8988T (cell line): Measurements from ENCODE around the gene FTO.

Experiments used
- DNase-seq: peaks from one replicate; pipeline ENCODE4 v3.0.0; 2011

The FTO gene

DNA sequence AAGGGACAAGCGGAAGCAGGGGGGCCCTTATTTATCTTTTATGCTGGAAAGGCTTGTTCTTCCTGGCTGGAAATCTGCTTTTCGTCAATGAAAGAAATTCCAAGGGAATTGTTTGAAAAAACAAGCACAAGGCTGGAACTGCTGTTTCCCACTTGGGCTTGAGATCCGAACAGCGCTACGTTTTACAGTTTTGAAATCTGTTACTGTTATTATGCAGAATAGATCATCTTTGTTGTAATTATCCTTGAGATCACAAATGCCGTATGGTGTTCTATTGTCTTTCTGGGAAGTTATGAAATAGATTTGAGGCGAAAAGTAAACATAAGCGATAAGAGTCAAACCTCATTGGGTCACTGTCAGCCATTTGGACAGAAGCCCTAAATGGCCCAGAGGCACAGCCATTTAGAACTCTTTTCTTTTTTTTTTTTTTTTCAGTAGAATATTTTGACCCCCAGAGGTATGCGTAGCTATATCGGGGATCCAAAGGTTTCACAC lies 359.4 kb downstream of the FTO start:
- no peak for DNase-seq

DNA sequence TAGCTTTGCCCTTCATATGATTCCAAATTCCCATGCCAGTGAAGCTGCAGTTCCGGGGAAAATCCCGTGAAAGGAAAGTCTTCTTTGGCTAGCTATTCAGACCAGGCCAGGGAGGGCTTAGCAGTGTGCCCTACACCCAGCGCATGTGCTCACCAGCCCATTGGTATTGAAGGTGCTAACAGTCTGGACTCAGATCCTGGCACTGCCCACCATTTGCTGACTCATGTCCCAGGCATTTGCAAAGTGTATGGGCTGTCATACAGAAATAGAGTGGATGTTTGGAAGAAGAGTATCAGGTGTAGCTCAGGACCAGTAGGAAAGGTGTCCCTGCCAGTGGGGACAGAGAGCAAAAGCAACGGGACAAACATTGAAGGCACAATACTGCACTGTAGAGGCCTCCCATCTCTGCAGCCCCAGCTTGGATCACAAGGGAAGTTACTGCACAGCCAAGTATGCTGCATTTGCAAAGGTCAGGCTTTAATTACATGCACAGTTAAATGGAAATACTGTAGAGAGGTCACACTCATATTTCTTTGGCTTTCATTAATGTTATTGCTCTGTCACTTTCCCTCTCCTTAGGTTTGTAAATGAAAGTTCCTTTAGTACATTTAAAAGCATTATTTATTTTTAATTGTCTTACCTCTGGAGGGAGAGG lies 362.6 kb downstream of the FTO start:
- peak; percentile 31 for DNase-seq

DNA sequence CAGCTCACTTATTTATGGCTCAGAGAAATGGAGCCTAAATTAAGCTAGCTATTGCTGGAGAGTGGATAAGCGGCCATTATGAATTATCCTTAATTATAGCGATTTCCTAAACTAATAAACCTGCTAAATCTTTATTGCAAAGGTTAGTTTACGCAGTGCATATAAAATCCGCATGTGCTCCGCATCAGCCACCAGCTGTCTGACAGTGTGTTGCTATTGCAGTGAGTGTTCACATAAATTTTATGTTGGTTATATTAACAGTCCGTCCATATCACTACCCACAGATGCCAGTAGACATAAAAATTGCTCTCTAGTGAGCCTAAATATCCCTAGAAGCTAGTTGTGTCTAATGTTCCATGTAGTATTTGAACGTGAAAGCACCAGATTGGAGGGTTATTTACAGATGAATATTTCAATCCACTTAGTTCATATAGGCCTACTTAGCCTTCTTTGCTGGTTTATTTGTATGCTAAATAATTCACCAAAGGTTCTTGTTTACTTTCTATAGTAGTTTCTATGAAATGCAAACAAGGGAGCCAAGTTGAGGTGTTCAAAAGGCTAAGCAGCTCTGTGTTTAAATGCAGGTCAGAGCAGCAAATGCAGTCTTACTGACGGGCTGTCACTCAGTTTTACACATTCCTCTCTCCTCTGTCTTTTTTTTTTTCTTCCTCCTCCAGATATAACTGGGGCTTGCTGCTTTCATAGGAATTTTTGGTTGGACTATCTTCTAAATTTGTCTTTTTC lies 363.5 kb downstream of the FTO start:
- no peak for DNase-seq

DNA sequence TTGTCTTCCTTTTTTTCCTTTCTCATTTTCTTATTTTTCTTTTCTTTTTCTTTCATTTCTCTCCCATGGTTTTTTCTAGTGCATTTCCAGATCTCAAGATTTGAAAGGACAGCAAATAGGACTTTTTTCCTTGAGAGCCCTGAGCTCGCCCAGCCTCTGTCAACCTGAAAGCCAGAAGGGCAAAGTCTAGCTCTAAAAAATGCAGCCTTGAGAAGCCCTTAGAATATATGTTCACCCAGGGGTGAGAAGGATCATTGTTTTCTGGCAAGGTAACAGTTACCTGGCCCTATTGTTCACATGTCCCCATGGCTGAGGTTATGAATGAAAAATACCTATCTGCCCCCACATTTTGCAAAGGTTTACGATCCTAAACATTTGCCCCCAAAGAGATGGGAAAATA lies 364.3 kb downstream of the FTO start:
- no peak for DNase-seq

DNA sequence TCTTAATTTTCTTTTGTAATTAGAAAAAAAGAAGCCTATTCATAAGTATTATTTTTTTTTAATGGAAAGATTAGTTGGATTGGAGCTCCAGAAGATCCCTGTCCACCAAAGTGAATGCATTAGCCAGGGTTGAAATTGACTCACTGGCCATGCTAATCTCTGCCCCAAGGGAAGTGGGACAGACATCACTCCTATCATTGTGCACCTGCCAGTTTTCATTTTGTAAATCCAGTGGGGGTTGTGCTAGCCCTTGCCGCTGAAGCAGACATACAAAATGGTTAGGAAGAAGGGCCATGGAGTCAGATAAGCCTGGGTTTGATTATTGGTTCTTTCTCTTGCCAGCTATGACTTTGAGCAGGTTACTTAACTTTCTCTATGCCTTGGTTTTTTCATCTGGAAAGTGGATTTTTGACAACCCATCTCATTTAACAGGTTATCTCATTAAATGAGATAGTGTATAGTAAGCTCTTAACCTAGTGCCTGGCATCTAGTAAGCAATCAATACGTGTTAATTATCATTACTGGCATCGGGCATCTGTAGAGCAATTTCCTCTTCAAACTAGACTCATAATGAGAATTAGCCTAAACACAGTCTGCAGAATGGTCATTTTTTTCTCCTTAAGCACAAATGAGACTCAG lies 365.8 kb downstream of the FTO start:
- no peak for DNase-seq

DNA sequence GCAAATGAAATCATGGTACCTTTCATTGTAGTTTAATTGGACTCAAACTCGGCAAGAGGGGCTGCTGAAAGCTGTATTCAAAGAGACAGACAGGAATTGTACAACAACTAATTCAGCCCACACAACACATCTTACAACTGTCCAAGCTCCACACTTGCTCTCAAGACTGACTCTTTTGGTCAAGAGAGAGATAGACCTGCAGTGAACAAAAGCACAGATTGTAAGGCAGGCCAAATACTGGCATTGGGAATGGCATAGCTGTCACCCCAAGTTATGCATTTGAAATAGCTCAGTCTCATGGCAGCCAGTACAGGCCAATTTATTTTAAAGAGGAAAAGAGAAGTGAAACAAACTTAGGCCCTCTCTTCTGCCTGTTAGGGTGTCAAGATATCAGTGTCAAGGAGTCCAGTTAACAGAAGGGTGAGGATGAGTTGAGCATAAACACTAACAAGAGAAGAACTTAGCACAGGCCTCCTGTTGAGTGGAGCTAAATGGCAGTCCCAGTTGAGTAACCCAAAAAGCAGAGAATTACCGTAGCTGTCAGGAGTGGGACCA lies 366.9 kb downstream of the FTO start:
- no peak for DNase-seq

DNA sequence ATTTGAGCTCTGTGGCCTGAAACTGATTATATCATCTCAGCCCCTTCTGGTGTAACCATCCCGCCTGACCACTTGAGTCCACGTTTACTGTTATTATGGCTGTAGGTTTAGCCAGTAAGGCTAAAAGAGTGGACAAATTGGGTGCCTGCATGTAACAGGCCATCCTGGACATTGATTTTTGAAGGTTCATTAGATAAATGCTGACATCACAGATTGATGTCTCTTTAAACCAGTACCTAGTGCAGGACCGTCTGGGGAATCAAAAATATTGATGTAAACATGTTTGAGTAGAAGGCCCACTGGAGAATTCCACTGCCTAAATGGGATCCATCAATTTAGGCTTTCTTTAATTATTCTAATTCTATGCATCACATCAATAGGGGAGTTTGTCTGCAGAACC lies 367.6 kb downstream of the FTO start:
- no peak for DNase-seq

DNA sequence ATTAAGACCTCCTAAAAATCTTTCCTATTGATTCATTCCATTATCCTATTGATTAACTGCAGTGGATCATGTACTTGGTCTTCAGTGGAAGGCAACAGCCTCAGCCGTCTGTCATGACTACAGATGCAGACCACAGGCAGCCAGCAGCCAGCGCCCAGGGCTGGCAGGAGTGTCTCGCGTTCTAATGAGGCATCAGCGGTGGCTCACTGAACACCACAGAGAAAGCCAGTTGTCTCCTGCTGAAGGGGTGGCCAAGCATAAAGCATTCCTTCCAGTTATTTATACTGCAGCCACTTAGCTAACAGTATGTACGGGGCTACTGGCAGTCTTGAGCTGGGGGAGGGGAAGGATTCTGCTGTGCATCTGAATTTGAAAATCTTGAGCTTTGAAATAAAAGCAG lies 368.3 kb downstream of the FTO start:
- no peak for DNase-seq

DNA sequence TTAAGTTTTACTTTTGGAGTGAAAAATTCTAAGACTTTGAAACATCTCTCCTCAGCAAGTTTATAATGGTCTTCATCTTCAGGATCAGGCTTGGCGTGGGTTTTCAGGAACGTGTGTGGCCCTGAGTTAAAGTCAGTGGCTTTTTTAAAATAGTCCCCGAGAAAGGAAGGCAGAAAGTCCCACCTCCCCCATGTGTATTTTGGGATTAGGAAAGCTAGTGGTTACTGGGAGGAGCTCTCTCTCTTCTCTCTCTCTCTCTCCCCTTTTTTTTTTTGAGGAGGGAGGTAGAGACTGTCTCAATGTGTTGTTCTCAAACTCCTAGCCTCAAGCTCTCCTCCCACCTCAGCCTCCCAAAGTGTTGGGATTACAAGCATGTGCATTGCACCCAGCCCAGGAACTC lies 369.4 kb downstream of the FTO start:
- DNase-seq = no peak

DNA sequence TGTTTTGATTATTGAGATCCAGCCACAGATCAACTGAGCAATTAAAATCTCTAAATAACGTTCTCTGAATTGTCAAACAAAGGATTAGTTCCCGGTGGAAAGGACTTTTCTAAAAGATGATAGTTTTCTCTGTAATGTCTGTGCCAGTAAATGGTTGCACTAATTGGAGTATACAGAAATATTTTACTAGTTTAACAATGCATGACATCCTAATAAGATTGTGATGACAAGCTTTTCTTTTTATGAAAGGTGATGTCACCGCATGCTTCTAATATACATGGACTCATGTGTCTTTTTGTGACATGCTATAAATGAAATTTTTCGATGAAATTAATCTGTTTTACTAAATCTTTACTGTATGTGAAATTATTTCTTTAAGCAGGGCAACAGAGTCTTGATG lies 371.5 kb downstream of the FTO start:
- DNase-seq = no peak

DNA sequence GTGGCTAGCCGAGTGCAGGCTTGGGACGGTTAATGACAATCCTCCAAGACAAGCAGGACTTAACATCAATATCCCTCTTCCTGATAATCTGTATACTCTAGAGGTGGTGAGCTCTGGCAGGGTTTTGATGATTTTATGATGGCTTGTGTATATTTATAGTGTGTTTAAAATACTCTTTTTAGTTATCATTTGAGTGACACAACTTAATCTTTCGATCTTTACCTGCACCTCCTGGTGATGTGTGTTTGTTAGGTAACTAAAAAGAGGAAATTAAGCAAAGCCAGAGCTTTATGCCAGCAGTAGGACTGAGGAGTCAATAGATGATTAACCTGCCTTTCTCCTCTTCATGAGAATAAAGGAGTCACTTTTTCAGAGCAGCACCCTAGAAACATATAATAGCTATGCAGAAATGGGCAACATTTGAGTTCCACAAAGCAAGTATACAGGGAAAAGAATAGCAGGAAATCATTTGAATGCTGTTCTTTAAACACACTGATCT lies 372.1 kb downstream of the FTO start:
- DNase-seq = no peak

DNA sequence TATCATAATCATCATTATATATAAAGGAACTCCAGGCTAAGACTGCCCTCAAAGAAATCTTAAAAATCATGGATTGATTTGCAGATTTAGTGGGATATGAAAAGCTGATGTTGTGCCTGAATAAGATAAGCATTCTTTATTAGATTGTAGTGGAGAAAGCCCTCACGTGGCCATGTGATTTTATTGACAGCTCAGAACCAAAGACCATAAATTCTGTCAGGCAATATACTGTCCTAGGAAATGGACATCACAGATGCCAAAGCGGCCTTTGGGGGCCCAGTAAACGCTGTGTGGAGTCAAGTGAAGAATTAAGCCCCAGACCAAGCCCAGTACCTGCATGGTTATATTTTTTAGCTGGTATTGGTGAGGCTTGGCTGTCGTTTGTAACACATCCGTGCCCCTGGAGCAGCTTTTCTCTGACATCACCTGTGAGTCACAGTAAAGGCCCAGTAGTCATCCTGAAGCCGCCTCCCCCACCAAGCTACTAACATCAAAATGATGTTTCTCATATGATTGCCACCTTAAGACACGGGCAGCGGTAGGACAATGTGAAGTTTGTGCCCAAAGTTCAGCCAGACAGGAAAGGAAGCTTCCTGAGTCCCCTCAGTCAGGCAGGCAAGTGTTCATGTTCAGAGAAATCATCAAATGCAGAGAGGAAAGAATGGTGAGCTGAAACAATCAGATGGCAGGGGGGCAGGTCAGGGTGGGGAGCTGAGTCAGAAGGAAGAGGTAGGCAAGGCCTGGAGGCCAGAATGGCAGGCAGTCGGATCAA lies 373.3 kb downstream of the FTO start:
- no peak for DNase-seq

DNA sequence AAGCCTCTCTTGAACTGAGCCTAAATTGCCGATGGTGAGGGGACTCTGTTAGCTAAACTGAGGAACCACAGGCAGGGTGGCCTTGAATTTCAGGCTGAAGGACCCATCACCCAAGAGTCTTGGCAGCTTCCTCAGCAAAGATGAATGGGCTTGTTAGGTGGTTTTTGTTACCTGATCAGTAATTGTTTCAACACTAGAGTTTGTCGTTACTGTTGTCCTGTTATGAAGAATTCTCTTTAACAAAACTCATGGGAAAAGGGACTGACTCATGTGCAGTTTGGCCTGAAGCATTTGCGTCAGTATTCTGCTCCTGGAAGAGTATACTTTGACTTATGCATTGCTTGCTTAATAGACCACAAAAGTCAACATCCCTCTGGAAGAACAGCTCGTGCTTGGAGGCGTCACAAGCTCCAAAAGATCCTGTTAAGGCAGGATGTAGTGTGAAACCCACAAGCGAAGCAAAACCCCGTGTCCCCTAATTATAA lies 376.6 kb downstream of the FTO start:
- no peak for DNase-seq

DNA sequence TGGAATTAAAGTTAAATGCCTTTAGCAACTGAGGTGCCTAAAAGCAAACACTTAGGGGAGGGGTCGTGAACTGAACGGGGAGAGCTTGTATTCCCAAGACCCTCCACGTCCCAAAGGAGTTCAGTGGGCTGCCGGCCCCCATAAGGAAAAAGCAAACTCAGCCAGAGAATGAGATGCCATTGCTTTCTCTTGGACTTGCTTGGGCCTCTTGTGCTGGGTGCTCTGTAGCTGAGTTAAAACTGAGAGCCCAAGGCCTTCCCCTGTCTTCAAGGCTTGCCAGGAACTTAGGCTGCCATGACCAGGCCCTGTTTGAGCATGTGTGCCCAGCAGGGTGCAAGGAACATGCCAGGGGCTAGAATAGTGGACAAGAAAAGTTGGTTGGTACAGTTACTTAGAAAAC lies 382.8 kb downstream of the FTO start:
- no peak for DNase-seq

DNA sequence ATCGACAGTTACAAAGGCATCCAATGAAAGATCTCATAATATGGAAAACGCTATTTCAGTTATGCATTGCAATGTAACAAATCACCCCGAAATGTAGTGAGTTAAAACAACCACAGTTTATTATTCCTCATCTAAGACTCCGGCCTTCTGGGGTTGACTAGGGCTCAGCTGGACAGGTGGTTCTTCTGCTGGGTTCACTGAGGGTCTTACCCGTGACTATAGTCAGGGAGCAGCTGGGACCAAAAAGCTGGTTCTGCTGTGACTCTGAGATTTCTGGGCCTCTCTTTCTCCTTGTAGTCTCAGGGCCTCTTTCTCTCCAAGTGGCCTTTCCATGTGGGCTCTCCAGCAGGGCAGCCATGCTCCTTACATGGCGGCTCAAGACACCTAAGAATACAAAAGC lies 386.6 kb downstream of the FTO start:
- no peak for DNase-seq

DNA sequence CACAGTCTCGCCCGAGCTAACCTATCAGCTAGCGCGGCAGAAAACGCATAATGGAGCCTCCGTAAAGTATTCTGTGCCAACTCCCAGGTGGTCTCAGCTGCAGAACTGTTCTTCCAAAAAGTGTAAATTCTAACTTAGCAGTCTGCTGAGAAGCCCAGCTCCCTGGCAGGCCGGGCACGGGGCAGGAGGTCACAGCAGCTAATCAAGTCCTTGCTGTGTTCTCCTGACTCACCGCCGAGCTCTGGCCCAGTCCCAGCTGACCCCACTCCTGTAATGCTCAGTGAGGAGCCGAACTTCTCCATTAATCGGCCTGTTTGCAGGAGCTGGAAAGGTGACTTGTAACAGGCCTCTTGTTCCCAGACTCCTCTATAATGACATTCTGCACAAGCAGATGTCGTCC lies 389.3 kb downstream of the FTO start:
- DNase-seq = no peak

DNA sequence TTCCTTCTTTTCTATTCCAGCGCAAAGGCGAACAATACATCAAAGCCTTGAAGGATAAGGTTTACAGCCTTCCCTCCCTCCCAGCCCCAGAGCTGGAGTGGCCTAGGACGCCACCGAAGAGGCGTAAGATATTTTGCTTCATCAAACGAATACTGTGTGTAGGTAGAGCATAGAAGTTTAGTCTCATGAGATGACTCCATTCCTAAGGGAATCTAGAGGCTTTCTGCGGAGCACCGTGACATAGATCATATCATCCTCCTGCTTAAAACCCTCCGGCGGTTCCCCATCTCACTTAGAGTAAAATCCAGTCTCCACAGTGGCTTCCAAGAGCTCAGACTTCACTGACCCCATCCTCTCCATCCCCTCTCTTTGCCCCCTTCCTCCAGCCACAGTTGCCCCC lies 390.7 kb downstream of the FTO start:
- no peak for DNase-seq

DNA sequence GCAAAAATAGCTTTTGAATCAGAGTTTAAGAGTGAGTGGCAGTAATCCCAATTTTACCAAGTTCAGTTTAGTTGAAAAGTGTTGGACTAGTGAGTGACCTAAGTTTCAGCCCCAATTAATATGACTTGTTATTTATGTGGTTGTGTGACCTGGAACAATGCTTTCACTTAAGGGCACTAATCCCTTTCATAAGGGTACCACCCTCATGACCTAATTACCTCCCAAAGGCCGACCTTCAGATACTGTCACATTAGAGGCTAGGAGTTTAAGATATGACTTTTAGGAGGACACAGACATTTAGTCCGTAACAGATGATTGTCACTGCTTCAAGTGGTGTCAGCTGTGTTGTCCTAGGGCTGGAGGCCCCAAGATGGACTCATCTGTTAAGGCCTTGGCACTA lies 392.7 kb downstream of the FTO start:
- no peak for DNase-seq

DNA sequence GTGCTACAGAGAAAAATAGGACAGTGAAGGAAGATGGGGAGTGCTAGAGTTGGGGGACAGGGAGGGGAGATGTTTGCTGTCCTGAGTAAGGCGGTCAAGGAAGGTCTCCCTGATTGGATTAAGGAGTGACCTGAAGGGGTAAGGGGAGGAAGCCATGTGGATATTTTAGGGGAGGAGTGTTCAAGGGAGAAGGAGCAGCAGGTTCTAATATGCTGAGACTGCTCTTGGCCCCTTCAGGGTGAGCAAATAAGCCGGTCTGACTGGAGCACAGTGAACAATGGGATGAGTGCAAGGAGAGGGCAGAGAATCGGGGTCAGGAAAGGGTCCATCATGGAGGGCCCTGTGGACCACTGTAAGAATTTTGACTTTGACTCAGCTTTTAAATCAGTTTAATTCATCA lies 393.8 kb downstream of the FTO start:
- DNase-seq = no peak

DNA sequence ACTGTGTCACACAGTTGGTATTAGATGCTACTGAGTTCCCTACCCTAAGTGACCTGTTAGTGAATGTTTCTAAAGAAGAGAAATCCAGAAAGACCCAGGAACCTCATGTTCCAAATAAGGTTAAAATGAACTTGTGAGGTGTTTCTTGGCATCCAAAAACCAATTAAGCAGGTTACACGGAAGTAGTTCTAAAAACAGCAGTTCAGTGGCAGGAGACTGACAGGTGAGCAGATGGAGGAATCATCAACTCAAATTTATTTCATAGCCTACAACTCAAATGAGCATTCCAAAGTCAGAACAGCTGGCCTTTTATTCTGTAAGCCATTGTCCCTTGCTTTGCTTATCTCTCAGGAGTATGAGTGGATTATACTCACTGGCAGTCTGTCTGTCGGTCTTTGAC lies 394.3 kb downstream of the FTO start:
- no peak for DNase-seq

DNA sequence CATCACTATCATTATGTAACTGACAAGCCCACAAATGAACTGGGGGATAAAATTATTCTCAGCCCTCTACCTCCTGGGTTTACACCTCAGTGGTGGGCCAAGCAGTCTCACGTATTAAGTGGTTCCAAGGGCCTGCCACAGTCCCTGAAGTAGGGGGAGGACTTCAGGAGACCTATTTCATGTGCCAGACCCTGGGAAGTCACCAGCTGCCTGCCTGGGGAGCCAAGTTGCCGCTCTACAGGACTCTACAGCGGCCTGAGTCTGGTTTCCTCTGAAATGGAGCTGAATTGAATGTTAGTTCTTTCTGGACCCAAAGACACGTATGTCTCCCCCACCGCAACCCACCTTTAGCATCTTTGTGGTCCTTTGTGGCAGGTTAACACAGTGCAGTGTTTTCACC lies 395.7 kb downstream of the FTO start:
- no peak for DNase-seq
